Activated CD8-positive, alpha-beta T cell treated with anti-CD3 and anti-CD28 coated beads for 36 hours (primary cell): ENCODE measurements around the gene TTC24. TPM values are rescaled to one million over a fixed set of nuclear protein-coding genes. Genes with fewer than 3 reads are reported as not detected.

Source experiments
- ATAC-seq: fragments of 200-7000 bp; cut with Tn5 transposase; one replicate; pipeline ENCODE4 v1.10.0; 2021; ENCODE audit warnings: mild to moderate bottlenecking, moderate library complexity
- CTCF ChIA-PET: fragments of 350-600 bp; sonication (Branson Sonifier 250); formaldehyde crosslinking; loops from one replicate; lab custom pipeline; 2021; ENCODE audit warnings: antibody characterized with exemption; lab: Charles Lee
- POLR2A ChIA-PET: fragments of 350-600 bp; sonication (Branson Sonifier 250); formaldehyde crosslinking; loops from one replicate; lab custom pipeline; 2021; ENCODE audit warnings: antibody characterized with exemption; lab: Charles Lee
- DNase-seq: peaks from one replicate; pipeline ENCODE4 v3.0.0-alpha.2; 2020
- H3K27ac Mint-ChIP-seq: one replicate; pipeline ENCODE4 v1.8.0; 2021; ENCODE audit warnings: mild to moderate bottlenecking, mixed read lengths
- H3K27me3 Mint-ChIP-seq: one replicate; pipeline ENCODE4 v1.8.0; 2021; ENCODE audit warnings: mixed read lengths
- H3K36me3 Mint-ChIP-seq: one replicate; pipeline ENCODE4 v1.8.0; 2021; ENCODE audit warnings: low read depth, mixed read lengths
- H3K4me1 Mint-ChIP-seq: one replicate; pipeline ENCODE4 v1.8.0; 2021; ENCODE audit warnings: low read depth, mixed read lengths
- H3K4me3 Mint-ChIP-seq: one replicate; pipeline ENCODE4 v1.8.0; 2021; ENCODE audit warnings: mild to moderate bottlenecking, moderate library complexity, mixed read lengths
- H3K9me3 Mint-ChIP-seq: one replicate; pipeline ENCODE4 v1.8.0; 2021; ENCODE audit warnings: mixed read lengths
- CTCF ChIP-seq: fragments of 200-600 bp; IDR thresholded peaks from one replicate; pipeline ENCODE4 v1.8.0; 2022; ENCODE audit warnings: antibody characterized with exemption, mild to moderate bottlenecking
- intact Hi-C: fragments of 100-400 bp; cut with micrococcal nuclease; formaldehyde crosslinking; loops from one replicate; pipeline ENCODE4 v1.10.0; 2022
- total RNA-seq, 2 experiments: library from RNA; stranded (reverse); gene quantifications; one replicate each; pipeline ENCODE4 v1.2.3, GENCODE V29; 2021

TTC24 gene
- total RNA-seq, 2 experiments from 2014 or later: 19.8 to 20.2 TPM

- no peak for TF ChIP-seq CTCF
- Mint-ChIP-seq H3K36me3 (peaks cover 2% of the 10 kb centered on the region), H3K4me3 (no peak overlapping the region), H3K27ac (no peak overlapping the region), H3K9me3 (no peaks in the 10 kb centered on the region), H3K4me1 (peaks cover 1% of the 10 kb centered on the region), H3K27me3 (no peaks in the 10 kb centered on the region)
- DNase-seq (no peak), ATAC-seq (no peak)
- POLR2A ChIA-PET: interaction anchor here (1.0 to 1.1 kb wide), 2 partner anchors 57 to 77 kb away, joined by 3 read pairs; partner anchors contain the start of gene NAXE
- intact Hi-C loops: no loop called here
- CTCF ChIA-PET: interaction anchor here (1.0 to 2.0 kb wide), 2 partner anchors 54 to 89 kb away, joined by 3 to 5 read pairs; no protein-coding TSS in a partner anchor
Observed at GRCh38 chr1:156534424-156535060, 45.0 kb upstream of the TTC24 start.

DNA sequence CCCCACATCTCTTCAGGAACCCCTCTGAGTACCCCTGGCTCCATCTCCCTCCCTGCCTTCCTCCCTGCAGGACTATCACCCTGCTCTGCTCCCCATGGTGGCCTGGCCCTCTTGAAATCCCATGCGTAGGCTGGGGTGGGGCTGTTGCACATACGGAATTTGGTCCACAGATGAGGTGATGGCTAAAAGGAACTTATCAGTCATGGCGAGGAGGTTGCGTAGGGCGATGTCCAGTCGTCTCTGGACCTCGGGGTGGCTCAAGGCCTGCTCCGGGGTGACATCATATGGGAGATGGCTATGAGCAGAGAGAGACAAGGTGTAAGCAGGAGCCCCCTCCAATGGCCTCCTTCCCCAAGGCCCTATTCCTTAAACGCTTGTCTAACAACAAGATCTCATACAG lies 42.5 kb upstream of the TTC24 start:
- intact Hi-C loops: no loop called here
- no peak for DNase-seq
- peaks cover 2% of the 10 kb centered on the region for H3K36me3 Mint-ChIP-seq

DNA sequence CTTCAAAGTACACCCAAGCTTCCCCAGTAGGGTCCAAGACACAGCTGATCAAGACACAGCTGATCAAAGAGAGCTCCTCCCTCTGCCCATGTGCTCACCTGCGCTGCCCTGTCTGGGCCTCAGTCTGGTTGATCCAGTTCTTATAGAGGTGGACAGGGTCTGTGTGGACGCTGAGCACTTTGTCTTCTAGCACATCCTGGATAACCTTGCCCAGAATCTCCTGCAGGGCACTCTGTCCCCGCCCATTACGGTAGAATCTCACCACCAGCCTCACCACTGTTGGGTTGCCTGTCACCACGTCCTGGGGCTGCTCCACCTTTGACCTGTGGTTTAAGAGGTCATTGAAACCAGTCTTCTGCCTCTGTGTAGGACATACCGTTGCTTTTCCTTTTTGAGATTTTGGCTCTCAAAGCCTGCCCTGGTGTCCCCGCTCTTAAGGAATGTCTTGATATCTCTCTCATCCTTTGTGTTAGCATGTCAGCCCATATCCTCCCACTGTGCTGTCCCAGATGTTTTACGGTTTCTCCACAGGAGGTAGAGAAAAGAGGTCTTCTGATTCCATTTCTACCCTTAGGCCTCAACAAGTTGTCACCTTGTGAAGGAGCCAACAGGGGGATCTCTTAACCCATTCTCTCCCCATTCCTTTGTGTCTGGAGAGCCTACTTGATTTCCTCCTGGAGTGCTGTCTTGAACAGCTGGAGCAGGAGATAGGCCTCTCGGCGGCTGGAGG lies 40.6 kb upstream of the TTC24 start:
- peaks cover 2% of the 10 kb centered on the region for H3K36me3 Mint-ChIP-seq
- intact Hi-C loops: no loop called here
- H3K9me3 Mint-ChIP-seq: no peaks in the 10 kb centered on the region
- ChIA-PET CTCF (no interaction called here), POLR2A (no interaction called here)
- H3K4me3 Mint-ChIP-seq: no peak overlapping the region
- H3K27me3 Mint-ChIP-seq: no peaks in the 10 kb centered on the region
- no peak for TF ChIP-seq CTCF
- H3K27ac Mint-ChIP-seq: no peak overlapping the region
- H3K4me1 Mint-ChIP-seq: peaks cover 1% of the 10 kb centered on the region
- ATAC-seq: no peak
- no peak for DNase-seq

More for the DNA sequence above, 42.5 kb upstream of the TTC24 start:
- no peaks in the 10 kb centered on the region for H3K27me3 Mint-ChIP-seq
- ChIA-PET CTCF (no interaction called here), POLR2A (interaction anchor here (0.7 to 1.1 kb wide), 2 partner anchors 27 to 29 kb away, joined by 3 read pairs; no protein-coding TSS in a partner anchor)
- no peak overlapping the region for H3K27ac Mint-ChIP-seq
- H3K4me1 Mint-ChIP-seq: peaks cover 1% of the 10 kb centered on the region
- no peak for TF ChIP-seq CTCF
- no peak overlapping the region for H3K4me3 Mint-ChIP-seq
- ATAC-seq: no peak
- H3K9me3 Mint-ChIP-seq: no peaks in the 10 kb centered on the region

DNA sequence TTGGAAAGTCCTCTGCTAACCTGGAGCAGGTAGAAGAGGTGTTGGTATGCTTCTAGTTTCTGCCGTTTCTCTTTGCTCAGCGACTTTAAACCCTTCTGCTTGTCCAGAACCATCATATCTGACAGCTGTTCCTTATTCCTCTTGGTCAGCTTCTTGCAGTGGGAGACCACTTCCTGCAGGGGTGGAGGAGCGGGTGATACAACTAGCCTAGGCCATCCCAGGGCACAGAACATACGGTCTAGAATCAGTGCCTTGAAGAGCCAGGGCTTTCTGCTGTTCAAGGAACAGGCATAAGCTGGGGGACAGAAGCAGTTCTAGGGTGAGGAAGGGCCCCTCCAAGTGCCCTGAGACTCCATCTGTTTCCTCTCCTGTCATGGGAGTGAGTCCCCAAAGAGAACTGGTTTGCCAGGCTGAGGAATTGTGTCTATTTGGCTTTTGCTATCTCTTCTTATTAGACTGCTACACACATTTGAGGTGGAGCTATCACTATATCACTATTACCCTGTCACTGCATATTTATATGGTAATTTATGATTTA lies 39.6 kb upstream of the TTC24 start:
- CTCF ChIA-PET: interaction anchor here (1.2 kb wide), 1 partner anchor 185 kb away, joined by 3 read pairs; no protein-coding TSS in a partner anchor
- TF ChIP-seq CTCF: no peak
- Mint-ChIP-seq H3K36me3 (peaks cover 2% of the 10 kb centered on the region), H3K9me3 (no peaks in the 10 kb centered on the region), H3K27ac (no peak overlapping the region), H3K4me1 (peaks cover 1% of the 10 kb centered on the region), H3K27me3 (no peaks in the 10 kb centered on the region), H3K4me3 (no peak overlapping the region)
- no peak for ATAC-seq
- DNase-seq: no peak
- intact Hi-C loops: no loop called here
- POLR2A ChIA-PET: interaction anchor here (0.7 kb wide), 1 partner anchor 39 kb away, joined by 3 read pairs; no protein-coding TSS in a partner anchor
